Keratinocyte (primary cell): Measurements from ENCODE around the gene TBCD.

Source experiments
- CTCF ChIP-seq, 3 experiments: IDR thresholded peaks in 1 of 3; conservative IDR thresholded peaks in 1 of 3; optimal IDR thresholded peaks in 1 of 3; 2 replicates in 2 of 3; 3 replicates in 1 of 3; pipeline versions ENCODE3 to v1.5.1; 2011; ENCODE audit warnings: low read length in 3 of 3, mild to moderate bottlenecking in 3 of 3, moderate library complexity in 2 of 3, control low read depth in 1 of 3, inconsistent platforms in 1 of 3; ENCODE audit not compliant: insufficient read depth in 2 of 3; ENCODE audit errors: extremely low read depth in 1 of 3
- EZH2 ChIP-seq: IDR thresholded peaks from one replicate; pipeline ENCODE4 v1.6.1; 2012; ENCODE audit warnings: inconsistent platforms, mild to moderate bottlenecking, low read length, moderate library complexity

GRCh38 chr17:82767041-82767754, 15.3 kb downstream of the TBCD start:
- TF ChIP-seq CTCF (optimal IDR thresholded peaks at IDR 0.05 in 1 of 3, IDR thresholded peaks at IDR 0.05 in 1 of 3, conservative IDR thresholded peaks at IDR 0.05 in 1 of 3; ENCODE audit: extremely low read depth in 1 of 3, insufficient read depth in 2 of 3, low read length in 3 of 3) (peak; percentile 57 to 77 (median 67)), EZH2 (no peak)
